GM12801 (cell line): ENCODE measurements around the gene PDLIM1.

Experiments used
- TF ChIP-seq, protein P1 (sequence below): IDR thresholded peaks from one replicate; pipeline ENCODE4 v1.5.1; 2011; ENCODE audit warnings: control low read depth; ENCODE audit not compliant: insufficient read length; ENCODE audit errors: extremely low read depth

PDLIM1 gene

DNA sequence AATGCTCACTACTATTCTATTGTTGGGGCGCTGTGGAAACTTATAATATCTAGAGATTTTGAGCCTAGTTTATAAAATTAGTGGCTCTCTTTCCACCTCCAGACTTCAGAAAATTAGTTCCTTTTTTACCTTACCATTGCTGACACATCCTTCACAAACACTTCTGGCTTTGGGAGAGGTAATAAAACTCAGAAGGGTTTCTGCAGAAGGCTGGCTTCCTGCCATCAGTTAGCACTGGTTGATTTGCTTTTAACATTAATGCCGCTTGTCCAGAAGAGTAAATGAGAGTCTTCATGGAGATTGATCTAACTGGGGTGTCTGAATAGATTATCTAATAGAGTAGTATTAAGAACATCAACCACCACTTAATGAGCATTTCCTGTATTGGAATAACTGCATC lies 76.4 kb downstream of the PDLIM1 start:
- TF ChIP-seq, protein P1, sequence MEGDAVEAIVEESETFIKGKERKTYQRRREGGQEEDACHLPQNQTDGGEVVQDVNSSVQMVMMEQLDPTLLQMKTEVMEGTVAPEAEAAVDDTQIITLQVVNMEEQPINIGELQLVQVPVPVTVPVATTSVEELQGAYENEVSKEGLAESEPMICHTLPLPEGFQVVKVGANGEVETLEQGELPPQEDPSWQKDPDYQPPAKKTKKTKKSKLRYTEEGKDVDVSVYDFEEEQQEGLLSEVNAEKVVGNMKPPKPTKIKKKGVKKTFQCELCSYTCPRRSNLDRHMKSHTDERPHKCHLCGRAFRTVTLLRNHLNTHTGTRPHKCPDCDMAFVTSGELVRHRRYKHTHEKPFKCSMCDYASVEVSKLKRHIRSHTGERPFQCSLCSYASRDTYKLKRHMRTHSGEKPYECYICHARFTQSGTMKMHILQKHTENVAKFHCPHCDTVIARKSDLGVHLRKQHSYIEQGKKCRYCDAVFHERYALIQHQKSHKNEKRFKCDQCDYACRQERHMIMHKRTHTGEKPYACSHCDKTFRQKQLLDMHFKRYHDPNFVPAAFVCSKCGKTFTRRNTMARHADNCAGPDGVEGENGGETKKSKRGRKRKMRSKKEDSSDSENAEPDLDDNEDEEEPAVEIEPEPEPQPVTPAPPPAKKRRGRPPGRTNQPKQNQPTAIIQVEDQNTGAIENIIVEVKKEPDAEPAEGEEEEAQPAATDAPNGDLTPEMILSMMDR = no peak

DNA sequence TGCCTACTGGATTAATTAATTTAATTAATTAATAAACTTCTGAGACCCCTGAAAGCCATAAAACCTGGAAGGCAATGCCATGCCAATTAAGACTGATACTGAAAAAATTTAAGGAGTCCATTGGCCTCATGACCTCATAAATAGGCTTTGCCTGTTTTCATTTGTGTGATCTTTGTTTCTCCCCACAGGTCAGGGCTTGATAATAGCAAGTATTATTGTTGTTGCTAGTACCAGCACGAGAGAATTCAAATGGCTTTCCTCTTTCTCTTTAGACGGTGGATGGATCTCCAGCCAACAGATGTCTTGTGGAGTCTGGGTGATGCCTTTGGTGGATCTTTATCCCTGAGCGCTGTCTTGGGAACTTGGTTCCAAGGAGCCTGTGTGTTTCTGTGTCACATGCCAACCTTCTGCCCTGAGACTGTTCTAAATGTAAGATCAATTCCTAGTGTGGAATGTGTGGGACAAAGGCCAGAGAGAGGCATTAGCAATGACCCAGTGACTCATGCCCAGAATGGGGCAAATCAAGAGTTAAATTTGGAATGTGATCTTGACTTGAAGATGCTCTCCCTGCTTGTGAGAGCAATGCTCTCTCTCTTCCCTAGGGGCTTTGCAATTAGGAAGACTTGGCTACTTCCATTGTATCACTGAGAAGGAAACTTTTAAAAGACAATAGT lies 79.1 kb downstream of the PDLIM1 start:
- TF ChIP-seq, protein P1 = no peak

DNA sequence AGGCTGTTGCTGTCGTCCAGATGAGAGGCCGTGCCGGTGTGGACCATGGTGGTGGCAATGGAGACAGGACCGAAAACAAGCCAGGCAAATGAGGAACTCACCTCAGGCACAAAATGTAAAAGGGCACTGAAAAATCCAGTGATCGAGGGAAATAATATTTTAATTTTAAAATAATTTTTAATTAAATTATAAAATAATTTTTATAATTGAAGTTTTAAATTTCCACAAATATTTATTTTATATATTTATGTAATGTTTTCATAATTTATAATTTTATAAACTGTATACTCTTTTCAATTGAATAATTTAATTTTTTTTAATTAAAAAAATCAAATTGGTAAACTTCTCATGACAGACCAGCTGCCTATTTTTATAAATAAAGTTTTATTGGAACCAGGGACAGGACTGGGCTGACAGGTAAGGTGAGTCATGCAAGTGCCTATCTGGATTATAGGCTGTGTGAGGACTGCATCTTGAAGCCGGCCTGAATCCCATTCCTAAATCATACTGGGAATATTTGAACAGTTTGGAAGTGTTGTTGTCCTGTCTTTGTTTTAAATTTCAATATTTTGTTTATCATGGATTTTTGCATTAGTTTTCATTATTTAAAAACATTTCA lies 81.2 kb downstream of the PDLIM1 start:
- TF ChIP-seq, protein P1 = no peak

DNA sequence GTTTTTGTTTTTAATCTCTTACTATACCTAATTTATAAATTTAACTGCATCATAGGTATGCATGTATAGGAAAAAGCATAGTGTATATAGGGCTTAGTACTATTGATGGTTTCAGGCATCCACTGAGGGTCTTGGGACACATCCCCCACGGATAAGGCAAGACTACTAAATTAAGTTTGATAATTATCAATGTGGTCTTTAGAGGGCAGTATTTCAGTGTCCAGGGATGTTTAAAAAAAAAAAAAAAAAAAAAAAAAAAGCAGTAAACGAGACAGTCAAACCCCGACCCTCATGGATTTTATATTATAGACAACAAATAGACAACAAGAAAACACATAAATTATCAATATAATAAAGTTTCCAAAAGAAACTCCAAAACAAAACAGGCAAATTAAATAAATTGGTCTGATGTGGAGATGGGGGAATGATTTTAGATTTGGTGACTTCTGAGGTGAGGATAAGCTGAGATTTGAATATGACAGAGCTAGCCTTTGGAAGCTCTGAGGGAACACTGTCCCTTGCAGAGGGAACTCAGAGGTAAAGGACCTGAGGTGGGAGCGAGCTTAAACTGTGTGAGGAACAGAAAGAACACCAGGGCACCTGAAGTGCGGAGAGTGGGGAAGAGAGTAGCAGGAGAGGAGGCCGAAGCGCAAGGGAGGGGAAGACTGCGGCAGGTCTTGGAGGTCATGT lies 82.0 kb downstream of the PDLIM1 start:
- TF ChIP-seq, protein P1 = no peak

DNA sequence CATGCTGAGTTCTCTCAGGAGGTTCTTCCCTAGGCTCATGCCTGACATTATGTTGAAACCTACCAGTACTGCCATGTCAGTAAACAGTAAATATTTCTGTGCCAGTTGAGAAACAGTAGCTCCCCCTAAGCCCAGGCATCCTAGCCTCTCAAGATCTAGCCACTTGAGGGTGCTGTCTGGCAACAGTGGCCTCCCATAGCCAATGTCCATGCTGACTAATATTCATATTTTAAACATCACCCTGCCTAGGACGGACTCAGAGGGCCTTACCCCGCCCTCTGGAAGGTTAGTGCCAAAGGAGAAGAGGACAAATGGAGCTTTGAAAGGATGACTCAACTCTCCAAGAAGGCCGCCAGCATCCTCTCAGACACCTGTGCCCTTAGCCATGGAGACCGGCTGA lies 89.1 kb downstream of the PDLIM1 start:
- TF ChIP-seq, protein P1 = no peak

DNA sequence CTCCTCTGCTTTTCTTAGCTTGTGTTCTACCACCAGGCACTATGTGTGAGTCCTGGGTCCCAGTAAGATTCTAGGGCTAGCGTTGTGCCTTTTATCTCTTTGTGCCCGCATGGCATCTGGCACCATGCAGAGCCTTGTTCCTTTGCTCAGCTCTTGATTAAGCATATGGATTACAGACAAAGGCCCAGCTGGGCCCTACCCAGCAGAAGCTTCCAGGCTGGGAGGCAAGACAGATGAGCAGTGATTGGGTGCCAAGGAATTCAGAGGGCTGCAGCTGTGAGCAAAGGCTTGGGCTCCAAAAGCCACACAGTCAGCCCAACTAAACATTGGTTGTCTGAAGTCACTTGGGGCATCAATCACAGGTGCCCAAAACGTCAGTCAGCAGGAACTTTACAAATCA lies 94.8 kb downstream of the PDLIM1 start:
- TF ChIP-seq, protein P1 = no peak

DNA sequence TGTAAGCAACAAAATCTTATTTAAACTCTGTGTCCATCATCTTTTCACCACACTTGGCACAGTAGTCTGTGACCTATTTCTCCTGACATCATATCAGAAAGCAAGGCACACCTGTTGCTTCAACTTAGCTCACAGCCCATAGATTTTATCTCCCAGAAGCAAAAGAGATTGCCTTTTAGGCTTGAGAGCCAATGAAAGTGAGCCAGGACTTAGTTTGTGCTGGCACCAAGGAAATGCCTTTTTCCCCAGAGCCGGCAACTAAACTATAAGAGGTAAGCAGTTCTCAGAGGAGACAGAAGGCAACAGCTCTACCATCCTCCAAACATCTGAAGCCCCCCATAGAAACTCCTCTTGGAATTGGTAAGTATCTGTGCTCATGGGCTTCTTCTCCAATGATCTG lies 96.9 kb downstream of the PDLIM1 start, which contains the start of gene ACSM6:
ACSM6 (plus strand) TSS at position 295 of the 400 bp plus-strand sequence. CDS start 248 bp downstream, outside the sequence.
- TF ChIP-seq, protein P1 = no peak
